Progenitor cell of endocrine pancreas (in vitro differentiated cells): ENCODE measurements around the gene DNAH11. TPM values are rescaled to one million over a fixed set of nuclear protein-coding genes. Genes with fewer than 3 reads are reported as not detected.

ENCODE experiments used
- DNase-seq: peaks from one replicate; pipeline ENCODE4 v3.0.0; 2021; ENCODE audit warnings: low spot score; ENCODE audit not compliant: unreplicated experiment
- H3K27ac Mint-ChIP-seq: 2 replicates; pipeline ENCODE4 v1.8.0; 2021; ENCODE audit warnings: mild to moderate bottlenecking, moderate library complexity, mixed read lengths
- H3K27me3 Mint-ChIP-seq: 2 replicates; pipeline ENCODE4 v1.8.0; 2021; ENCODE audit warnings: mixed read lengths
- H3K36me3 Mint-ChIP-seq: 2 replicates; pipeline ENCODE4 v1.8.0; 2022; ENCODE audit warnings: mixed read lengths; ENCODE audit not compliant: insufficient read depth
- H3K4me1 Mint-ChIP-seq: 2 replicates; pipeline ENCODE4 v1.8.0; 2021; ENCODE audit warnings: low read depth, mixed read lengths
- H3K4me3 Mint-ChIP-seq: 2 replicates; pipeline ENCODE4 v1.8.0; 2021; ENCODE audit warnings: low read depth, mild to moderate bottlenecking, moderate library complexity, mixed read lengths
- H3K9me3 Mint-ChIP-seq: 2 replicates; pipeline ENCODE4 v1.8.0; 2021; ENCODE audit warnings: low read depth, mixed read lengths
- total RNA-seq: library from RNA; stranded (reverse); gene quantifications from 2 replicates; pipeline ENCODE4 v1.2.1, GENCODE V29; 2021
- TF ChIP-seq, protein P1 (sequence below): fragments of 200-600 bp; sonication (generic); IDR thresholded peaks from one replicate; pipeline ENCODE4 v1.5.0; 2021; ENCODE audit warnings: antibody characterized with exemption, mild to moderate bottlenecking; ENCODE audit not compliant: unreplicated experiment

The DNAH11 gene
- total RNA-seq, 1 donor from 2014 or later: 1.6 TPM

- no peak for DNase-seq
- Mint-ChIP-seq H3K9me3 (no peaks in the 10 kb centered on the region), H3K4me3 (no peak overlapping the region)
Measured at GRCh38 chr7:21617916-21618390, 75.1 kb downstream of the DNAH11 start.

DNA sequence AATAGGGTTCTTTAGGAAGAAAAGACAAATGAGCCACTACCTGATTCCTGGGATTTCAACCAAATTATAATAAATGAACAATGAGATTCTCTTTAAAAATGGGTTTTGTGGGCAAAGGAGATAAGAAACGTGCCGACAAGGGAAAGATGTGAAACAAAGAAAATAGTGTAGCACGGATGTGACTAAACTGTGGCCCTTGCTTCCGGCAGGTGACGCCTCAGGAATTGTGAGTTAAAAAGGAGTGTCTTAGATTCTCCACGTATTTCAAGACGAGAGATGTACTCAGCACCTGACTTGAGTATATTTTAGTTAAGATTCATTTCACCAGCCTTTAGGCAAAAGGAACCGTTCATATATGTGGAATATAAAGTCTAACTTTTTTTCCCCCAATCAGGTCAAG, 75.9 kb downstream of the DNAH11 start:
- Mint-ChIP-seq H3K27me3 (no peaks in the 10 kb centered on the region), H3K9me3 (no peaks in the 10 kb centered on the region), H3K36me3 (no peaks in the 10 kb centered on the region), H3K4me3 (no peak overlapping the region), H3K4me1 (peaks cover 7% of the 10 kb centered on the region), H3K27ac (no peak overlapping the region)
- TF ChIP-seq, protein P1, sequence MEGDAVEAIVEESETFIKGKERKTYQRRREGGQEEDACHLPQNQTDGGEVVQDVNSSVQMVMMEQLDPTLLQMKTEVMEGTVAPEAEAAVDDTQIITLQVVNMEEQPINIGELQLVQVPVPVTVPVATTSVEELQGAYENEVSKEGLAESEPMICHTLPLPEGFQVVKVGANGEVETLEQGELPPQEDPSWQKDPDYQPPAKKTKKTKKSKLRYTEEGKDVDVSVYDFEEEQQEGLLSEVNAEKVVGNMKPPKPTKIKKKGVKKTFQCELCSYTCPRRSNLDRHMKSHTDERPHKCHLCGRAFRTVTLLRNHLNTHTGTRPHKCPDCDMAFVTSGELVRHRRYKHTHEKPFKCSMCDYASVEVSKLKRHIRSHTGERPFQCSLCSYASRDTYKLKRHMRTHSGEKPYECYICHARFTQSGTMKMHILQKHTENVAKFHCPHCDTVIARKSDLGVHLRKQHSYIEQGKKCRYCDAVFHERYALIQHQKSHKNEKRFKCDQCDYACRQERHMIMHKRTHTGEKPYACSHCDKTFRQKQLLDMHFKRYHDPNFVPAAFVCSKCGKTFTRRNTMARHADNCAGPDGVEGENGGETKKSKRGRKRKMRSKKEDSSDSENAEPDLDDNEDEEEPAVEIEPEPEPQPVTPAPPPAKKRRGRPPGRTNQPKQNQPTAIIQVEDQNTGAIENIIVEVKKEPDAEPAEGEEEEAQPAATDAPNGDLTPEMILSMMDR: no peak
- DNase-seq: no peak

More at GRCh38 chr7:21617916-21618390, 75.1 kb downstream of the DNAH11 start:
- Mint-ChIP-seq H3K36me3 (no peaks in the 10 kb centered on the region), H3K4me1 (peaks cover 7% of the 10 kb centered on the region), H3K27me3 (no peaks in the 10 kb centered on the region), H3K27ac (no peak overlapping the region)
- TF ChIP-seq, protein P1: no peak

GRCh38 chr7:21620054-21620453, 77.2 kb downstream of the DNAH11 start:
- no peaks in the 10 kb centered on the region for H3K36me3 Mint-ChIP-seq
- no peaks in the 10 kb centered on the region for H3K27me3 Mint-ChIP-seq
- no peaks in the 10 kb centered on the region for H3K9me3 Mint-ChIP-seq
- no peak for DNase-seq
- TF ChIP-seq, protein P1: no peak
- no peak overlapping the region for H3K27ac Mint-ChIP-seq
- H3K4me1 Mint-ChIP-seq: peaks cover 7% of the 10 kb centered on the region
- H3K4me3 Mint-ChIP-seq: no peak overlapping the region

DNA sequence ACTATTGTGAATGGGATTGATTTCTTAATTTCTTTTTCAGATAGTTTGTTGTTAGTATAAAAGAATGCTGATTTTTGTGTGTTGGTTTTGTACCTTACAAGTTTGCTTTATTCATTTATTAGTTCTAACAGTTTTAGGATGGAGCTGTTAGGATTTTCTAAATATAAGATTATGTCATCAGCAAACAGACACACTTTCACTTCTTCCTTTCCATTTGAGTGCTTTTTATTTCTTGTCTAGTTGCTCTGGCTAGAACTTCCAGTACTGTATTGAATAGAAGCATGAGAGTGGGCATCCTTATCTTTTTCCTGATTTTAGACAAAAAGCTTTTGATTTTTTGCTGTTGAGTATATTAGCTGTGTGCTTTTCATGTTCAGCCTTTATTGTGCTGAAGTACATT, 81.5 kb downstream of the DNAH11 start:
- no peak overlapping the region for H3K4me3 Mint-ChIP-seq
- H3K36me3 Mint-ChIP-seq: no peaks in the 10 kb centered on the region
- H3K27ac Mint-ChIP-seq: no peak overlapping the region
- H3K4me1 Mint-ChIP-seq: peaks cover 1% of the 10 kb centered on the region
- no peak for DNase-seq
- peaks cover 5% of the 10 kb centered on the region for H3K9me3 Mint-ChIP-seq
- TF ChIP-seq, protein P1: no peak
- H3K27me3 Mint-ChIP-seq: no peaks in the 10 kb centered on the region

DNA sequence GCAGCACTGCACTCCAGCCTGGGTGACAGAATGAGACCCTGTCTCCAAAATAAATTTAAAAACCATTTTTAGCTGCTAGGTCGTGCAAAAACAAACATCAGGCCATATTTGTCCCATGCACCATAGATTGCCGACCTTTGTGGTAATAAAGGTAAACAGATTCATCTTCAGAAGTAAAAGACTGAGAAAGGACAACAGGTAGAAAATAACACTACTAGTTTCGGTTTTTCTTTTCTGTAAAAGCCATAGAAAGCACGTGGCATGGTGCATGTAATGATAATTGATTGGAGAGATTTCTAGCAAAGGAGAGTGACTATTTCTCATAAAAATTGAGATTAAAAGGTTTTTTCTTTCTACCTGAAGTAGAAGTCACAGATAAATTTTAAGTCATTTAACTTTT, 93.9 kb downstream of the DNAH11 start:
- no peak for DNase-seq
- H3K36me3 Mint-ChIP-seq: no peaks in the 10 kb centered on the region
- H3K27me3 Mint-ChIP-seq: no peaks in the 10 kb centered on the region
- H3K9me3 Mint-ChIP-seq: no peaks in the 10 kb centered on the region
- H3K4me1 Mint-ChIP-seq: no peaks in the 10 kb centered on the region
- TF ChIP-seq, protein P1: no peak
- H3K4me3 Mint-ChIP-seq: no peak overlapping the region
- H3K27ac Mint-ChIP-seq: no peak overlapping the region
